Uterus (tissue), 4 donors: ENCODE data around the gene FAF1. TPM values are rescaled to one million over a fixed set of nuclear protein-coding genes. Genes with fewer than 3 reads are reported as not detected.

ENCODE experiments used
- DNase-seq, 2 donors: peaks; one replicate each; pipeline ENCODE4 v3.0.0-alpha.2; 2019 to 2020
- H3K27ac ChIP-seq, 2 donors: fragments of 200-600 bp; sonication (generic); 1 replicate in 1 of 2; 2 replicates in 1 of 2; pipeline ENCODE4 v1.5.1; 2016 to 2018
- H3K27me3 ChIP-seq, 2 donors: fragments of 200-600 bp; sonication (generic); one replicate each; pipeline ENCODE4 v1.5.1; 2018 to 2019; ENCODE audit warnings: control low read depth in 1 of 2
- H3K36me3 ChIP-seq, 2 donors: fragments of 200-600 bp; sonication (generic); one replicate each; pipeline ENCODE4 v1.5.1; 2019; ENCODE audit warnings: control low read depth in 1 of 2
- H3K4me1 ChIP-seq, 2 donors: fragments of 200-600 bp; sonication (generic); one replicate each; pipeline ENCODE4 v1.5.1; 2018 to 2019; ENCODE audit warnings: control low read depth in 1 of 2
- H3K4me3 ChIP-seq, 2 donors: fragments of 200-600 bp; sonication (generic); 1 replicate in 1 of 2; 2 replicates in 1 of 2; pipeline ENCODE4 v1.5.1; 2018 to 2019; ENCODE audit warnings: mild to moderate bottlenecking in 1 of 2
- H3K9me3 ChIP-seq, 2 donors: fragments of 200-600 bp; sonication (generic); one replicate each; pipeline ENCODE4 v1.5.1; 2019; ENCODE audit warnings: control low read depth in 1 of 2
- CTCF ChIP-seq, 4 experiments: fragments of 200-600 bp in 2 of 4; fragments of 450-650 bp in 2 of 4; sonication (generic) in 2 of 4; IDR thresholded peaks; one replicate each; pipeline ENCODE4 v1.5.1; 2016 to 2019; ENCODE audit warnings: antibody characterized with exemption in 4 of 4, mild to moderate bottlenecking in 2 of 4, moderate library complexity in 1 of 4
- POLR2A ChIP-seq, 2 donors: fragments of 450-650 bp; IDR thresholded peaks; one replicate each; pipeline ENCODE4 v1.6.1; 2016; ENCODE audit warnings: antibody characterized with exemption in 2 of 2, mild to moderate bottlenecking in 1 of 2, moderate library complexity in 1 of 2
- intact Hi-C: fragments of 100-400 bp; cut with DNase I; formaldehyde crosslinking; loops from one replicate; pipeline ENCODE4 v1.15.1; 2023; ENCODE audit warnings: low total_unique reads
- total RNA-seq, 4 donors: library from RNA; depleted of rRNA in 3 of 4; stranded (reverse); fragments of >200 nt in 3 of 4; gene quantifications; one replicate each; pipeline versions ENCODE4 v1.1.0 to v1.2.4, GENCODE V29; 2014 to 2023
- donor health status: DM: yes; HTN: yes; CAD: no.

FAF1 gene
- total RNA-seq, 4 donors from 2014 or later = 34.1 to 77.2 (median 64.1) TPM

- Histone ChIP-seq H3K36me3 (no peaks in the 10 kb centered on the region), H3K27ac (no peak within 1 kb of the TSS), H3K4me3 (peak within 1 kb of the TSS in 1 of 2 donors; percentile 18), H3K9me3 (no peaks in the 10 kb centered on the region), H3K27me3 (peaks cover 0 to 85% of the 10 kb centered on the region in 2 donors), H3K4me1 (peaks cover 0 to 41% of the 10 kb centered on the region in 2 donors)
- TF ChIP-seq POLR2A (IDR thresholded peaks at IDR 0.05) (no peak), CTCF (IDR thresholded peaks at IDR 0.05) (no peak)
- intact Hi-C loops = no loop called here
- DNase-seq = no peak
These were observed 537.0 kb downstream of the FAF1 start, which contains the start of gene DMRTA2 for GRCh38 chr1:50422946-50423669. Gene DMRTA2 (minus strand): TSS chr1:50423443. CDS start chr1:50421536, 1,907 bp downstream.

GRCh38 chr1:50422675-50422945 is 537.5 kb downstream of the FAF1 start:
- Histone ChIP-seq H3K27ac (no peak overlapping the region), H3K4me1 (peaks cover 0 to 41% of the 10 kb centered on the region in 2 donors), H3K4me3 (no peak overlapping the region)

GRCh38 chr1:50421768-50422674 is 538.0 kb downstream of the FAF1 start:
- H3K27ac ChIP-seq = no peak overlapping the region
- TF ChIP-seq CTCF (IDR thresholded peaks at IDR 0.05) (no peak), POLR2A (IDR thresholded peaks at IDR 0.05) (no peak)
- H3K36me3 ChIP-seq = no peaks in the 10 kb centered on the region
- H3K27me3 ChIP-seq = peaks cover 5 to 85% of the 10 kb centered on the region in 2 donors
- no peak overlapping the region for H3K4me3 ChIP-seq
- H3K4me1 ChIP-seq = peaks cover 0 to 41% of the 10 kb centered on the region in 2 donors
- no peak for DNase-seq
- intact Hi-C loops = no loop called here
- H3K9me3 ChIP-seq = no peaks in the 10 kb centered on the region

More at GRCh38 chr1:50422675-50422945, 537.5 kb downstream of the FAF1 start:
- Histone ChIP-seq H3K9me3 (no peaks in the 10 kb centered on the region), H3K36me3 (no peaks in the 10 kb centered on the region), H3K27me3 (peaks cover 0 to 85% of the 10 kb centered on the region in 2 donors)
- no peak for TF ChIP-seq POLR2A (IDR thresholded peaks at IDR 0.05)
- no peak for TF ChIP-seq CTCF (IDR thresholded peaks at IDR 0.05)
- intact Hi-C loops = no loop called here
- DNase-seq = no peak

- TF ChIP-seq POLR2A (IDR thresholded peaks at IDR 0.05) (no peak), CTCF (IDR thresholded peaks at IDR 0.05) (no peak)
- Histone ChIP-seq H3K4me1 (peaks cover 0 to 48% of the 10 kb centered on the region in 2 donors), H3K4me3 (no peak overlapping the region)
These were observed 538.7 kb downstream of the FAF1 start for GRCh38 chr1:50421366-50421748.

More at GRCh38 chr1:50421366-50421748, 538.7 kb downstream of the FAF1 start:
- no peaks in the 10 kb centered on the region for H3K36me3 ChIP-seq
- H3K9me3 ChIP-seq = no peaks in the 10 kb centered on the region
- no peak for DNase-seq
- peaks cover 5 to 85% of the 10 kb centered on the region in 2 donors for H3K27me3 ChIP-seq
- intact Hi-C loops = no loop called here
- H3K27ac ChIP-seq = no peak overlapping the region
